ENCODE results near the gene GIMAP2.
"Not testable (repeated sequence)": the region's sequence is repeated elsewhere in the genome, so short reads cannot be mapped to it uniquely, and the experiment has no call there.

GIMAP2 gene

GRCh38 chr7:150685219-150686029 is at the start of gene GIMAP2:
GIMAP2 (plus strand) TSS chr7:150685706; CDS start chr7:150687060, 1,354 bp downstream.
- peak; percentile 52 to 53 for DNase-seq

- no peak for DNase-seq
Observed at GRCh38 chr7:150641854-150642253, 43.7 kb upstream of the GIMAP2 start.

- no peak for DNase-seq
Observed at GRCh38 chr7:150642926-150643325, 42.6 kb upstream of the GIMAP2 start.

- no peak for DNase-seq
Observed at GRCh38 chr7:150645259-150646020, 40.1 kb upstream of the GIMAP2 start.

GRCh38 chr7:150648353-150649079 is 37.0 kb upstream of the GIMAP2 start:
- DNase-seq: no peak

GRCh38 chr7:150649080-150649385 is 36.5 kb upstream of the GIMAP2 start:
- DNase-seq: no peak

- no peak for DNase-seq
Observed at GRCh38 chr7:150654692-150655091, 30.8 kb upstream of the GIMAP2 start.

- no peak for DNase-seq
Observed at GRCh38 chr7:150656047-150656446, 29.5 kb upstream of the GIMAP2 start.

GRCh38 chr7:150657526-150657925 is 28.0 kb upstream of the GIMAP2 start:
- DNase-seq: no peak

- DNase-seq: no peak
Observed at GRCh38 chr7:150660939-150661613, 24.4 kb upstream of the GIMAP2 start.

GRCh38 chr7:150662821-150663220 is 22.7 kb upstream of the GIMAP2 start:
- DNase-seq: not testable (repeated sequence)

- DNase-seq: peak in 1 of 2 experiments; percentile 41
Observed at GRCh38 chr7:150663802-150664494, 21.6 kb upstream of the GIMAP2 start.

- peak; percentile 73 to 74 for DNase-seq
Observed at GRCh38 chr7:150665089-150665748, 20.3 kb upstream of the GIMAP2 start.

GRCh38 chr7:150665896-150666295 is 19.6 kb upstream of the GIMAP2 start:
- peak in 1 of 2 experiments; percentile 35 for DNase-seq

- no peak for DNase-seq
Observed at GRCh38 chr7:150666412-150666811, 19.1 kb upstream of the GIMAP2 start.

- DNase-seq: peak; percentile 66 to 74
Observed at GRCh38 chr7:150668472-150668911, 17.0 kb upstream of the GIMAP2 start.

GRCh38 chr7:150668977-150669376 is 16.5 kb upstream of the GIMAP2 start:
- no peak for DNase-seq

GRCh38 chr7:150671798-150672585 is 13.5 kb upstream of the GIMAP2 start:
- not testable (repeated sequence) for DNase-seq

GRCh38 chr7:150675714-150676113 is 9.8 kb upstream of the GIMAP2 start:
- DNase-seq: no peak

GRCh38 chr7:150676276-150676675 is 9.2 kb upstream of the GIMAP2 start:
- DNase-seq: not testable (repeated sequence)

- DNase-seq: not testable (repeated sequence)
Observed at GRCh38 chr7:150676854-150677253, 8.7 kb upstream of the GIMAP2 start.

Measured in activated T-cell treated with anti-CD3 and anti-CD28 coated beads, Interleukin-2, amount 50 U/mL, for 48 hours (primary cell).